Measurements from ENCODE around the gene ATP11B.
A peak's percentile ranks its signal among the peaks of the same experiment; 100 is the strongest.

Gene ATP11B

GRCh38 chr3:182792901-182793662, at the start of gene ATP11B:
ATP11B (plus strand) TSS chr3:182793504; CDS start chr3:182793760, 256 bp downstream.
- DNase-seq, result peak; percentile 80

- no peak for DNase-seq
Measured at GRCh38 chr3:182746959-182747358, 46.3 kb upstream of the ATP11B start.

DNA sequence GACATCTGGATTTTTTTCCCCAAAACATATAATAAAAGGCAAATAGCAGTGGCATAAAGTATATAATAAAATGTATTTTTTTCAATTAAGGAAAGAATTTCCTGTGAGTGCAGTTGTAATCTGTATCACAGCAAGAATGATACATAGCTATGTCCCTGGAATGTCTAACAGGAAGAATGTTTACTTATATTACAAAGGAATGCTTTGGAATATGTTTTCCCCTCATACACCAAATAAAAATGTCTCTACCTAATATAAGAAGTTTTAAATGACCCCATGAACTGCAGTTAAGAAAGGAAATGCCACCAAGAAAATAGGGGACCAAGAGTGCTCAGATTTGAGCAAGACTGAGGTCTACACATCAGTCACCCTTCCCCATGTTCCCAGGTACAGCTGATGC, 38.0 kb upstream of the ATP11B start:
- DNase-seq, result no peak

DNA sequence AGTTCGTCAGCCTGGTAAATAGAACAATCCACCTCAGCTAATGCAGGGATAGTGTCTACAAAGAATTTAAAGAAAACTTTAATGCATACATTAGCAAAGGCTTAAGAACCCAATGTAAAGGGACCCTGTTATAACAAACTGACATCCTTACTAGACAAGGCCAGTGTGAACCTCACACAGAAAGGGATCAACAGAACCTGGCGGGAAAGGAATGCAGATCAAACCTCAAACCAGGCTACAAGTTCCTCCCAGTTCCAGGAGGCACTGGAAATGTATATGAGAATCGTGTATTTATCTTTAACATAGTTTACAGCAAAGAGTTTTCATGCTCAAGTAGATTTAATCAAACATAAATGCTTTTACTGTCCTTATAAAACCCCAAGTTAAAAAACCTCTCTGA, 37.6 kb upstream of the ATP11B start:
- DNase-seq, result no peak

DNA sequence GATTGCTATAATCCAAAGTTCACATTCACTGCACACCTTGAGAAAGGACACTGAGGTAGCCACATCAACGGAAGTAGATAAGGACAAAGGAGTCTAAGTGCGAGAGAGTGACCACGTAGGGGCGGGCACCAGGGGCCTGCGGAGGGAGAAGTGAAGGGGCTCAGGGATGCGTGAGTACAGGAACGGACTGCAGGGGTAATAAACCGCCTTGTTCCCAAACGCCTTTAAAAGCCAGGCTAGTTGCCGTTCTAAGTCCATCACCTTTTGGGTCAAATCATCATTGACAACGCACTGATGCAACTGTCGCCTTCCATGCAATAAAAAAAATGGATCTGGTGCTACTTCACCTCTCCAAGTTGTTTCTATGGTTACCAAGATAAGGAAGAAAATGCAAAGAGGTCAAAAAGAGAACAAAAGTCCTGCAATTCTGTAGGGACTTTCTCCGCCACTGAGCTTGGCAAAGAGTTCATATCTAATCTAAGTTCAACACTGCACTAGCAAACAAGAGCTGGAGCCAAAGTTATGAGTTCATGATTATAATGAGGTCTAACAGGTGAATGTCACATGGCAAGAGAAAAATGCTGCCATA, 32.6 kb upstream of the ATP11B start:
- peak; percentile 77 for DNase-seq

- no peak for DNase-seq
Measured at GRCh38 chr3:182763896-182764295, 29.4 kb upstream of the ATP11B start.

DNA sequence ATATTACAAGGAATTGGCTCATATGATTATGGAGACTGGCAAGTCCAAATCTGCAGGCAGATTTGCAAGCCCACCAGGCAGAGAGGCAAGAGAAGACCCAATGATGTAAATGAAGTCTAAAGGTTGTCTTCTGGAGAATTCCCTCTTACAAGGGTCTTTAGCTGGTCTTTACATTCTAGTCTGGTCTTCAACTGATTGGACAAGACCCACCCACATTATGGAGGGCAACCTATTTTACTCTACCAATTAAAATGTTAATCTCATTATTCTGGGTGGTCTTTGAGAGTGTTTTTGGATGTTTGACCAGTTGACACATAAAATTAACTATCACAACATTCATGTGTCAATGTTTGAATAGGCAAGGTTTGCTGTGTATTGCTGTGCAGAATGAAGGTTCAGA, 28.0 kb upstream of the ATP11B start:
- no peak for DNase-seq

GRCh38 chr3:182766099-182766498, 27.2 kb upstream of the ATP11B start:
- peak; percentile 68 for DNase-seq

GRCh38 chr3:182768413-182768812, 24.9 kb upstream of the ATP11B start:
- no peak for DNase-seq

DNA sequence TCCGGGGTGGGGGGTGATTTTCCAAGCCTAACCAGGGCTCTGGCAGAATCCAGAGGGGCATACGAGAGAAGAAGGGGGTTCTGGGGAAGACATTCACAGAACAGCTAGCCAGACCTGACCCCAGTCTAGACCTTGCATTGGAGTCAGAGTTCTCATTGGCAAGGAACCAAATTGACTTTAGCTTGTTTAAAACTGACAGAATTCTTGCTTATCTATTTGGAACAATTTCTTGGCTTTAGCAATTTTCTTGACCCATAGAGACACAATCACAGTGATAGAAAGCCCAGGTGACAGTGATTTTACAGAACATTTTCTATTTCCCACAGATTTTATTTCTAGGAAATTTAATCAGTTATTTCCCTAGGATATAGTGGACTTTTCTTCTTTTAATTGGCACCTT, 23.6 kb upstream of the ATP11B start:
- no peak for DNase-seq

- no peak for DNase-seq
Measured at GRCh38 chr3:182782149-182782548, 11.2 kb upstream of the ATP11B start.

DNA sequence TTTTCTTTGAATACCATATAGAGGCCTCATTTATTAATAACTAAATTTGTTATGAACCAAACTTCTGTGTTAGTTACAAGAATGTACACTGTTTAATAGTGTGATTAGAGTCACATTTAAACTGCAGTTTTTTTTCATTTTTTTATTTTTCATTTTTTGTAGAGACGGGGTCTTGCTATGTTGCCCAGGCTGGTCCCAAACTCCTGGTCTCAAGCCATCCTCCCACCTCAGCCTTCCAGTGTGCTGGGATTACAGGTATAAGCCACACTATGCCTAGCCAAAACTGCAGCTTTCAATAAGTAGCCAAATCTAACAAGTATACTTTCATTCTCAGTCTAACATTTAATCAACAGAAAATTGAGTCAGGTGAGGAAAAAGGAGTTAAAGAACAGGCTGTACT, 10.2 kb upstream of the ATP11B start:
- no peak for DNase-seq

GRCh38 chr3:182784542-182784941, 8.8 kb upstream of the ATP11B start:
- DNase-seq, result peak; percentile 93

- DNase-seq, result no peak
Measured at GRCh38 chr3:182785142-182785541, 8.2 kb upstream of the ATP11B start.

GRCh38 chr3:182785756-182786155, 7.5 kb upstream of the ATP11B start:
- no peak for DNase-seq

- no peak for DNase-seq
Measured at GRCh38 chr3:182786564-182787196, 6.6 kb upstream of the ATP11B start.

DNA sequence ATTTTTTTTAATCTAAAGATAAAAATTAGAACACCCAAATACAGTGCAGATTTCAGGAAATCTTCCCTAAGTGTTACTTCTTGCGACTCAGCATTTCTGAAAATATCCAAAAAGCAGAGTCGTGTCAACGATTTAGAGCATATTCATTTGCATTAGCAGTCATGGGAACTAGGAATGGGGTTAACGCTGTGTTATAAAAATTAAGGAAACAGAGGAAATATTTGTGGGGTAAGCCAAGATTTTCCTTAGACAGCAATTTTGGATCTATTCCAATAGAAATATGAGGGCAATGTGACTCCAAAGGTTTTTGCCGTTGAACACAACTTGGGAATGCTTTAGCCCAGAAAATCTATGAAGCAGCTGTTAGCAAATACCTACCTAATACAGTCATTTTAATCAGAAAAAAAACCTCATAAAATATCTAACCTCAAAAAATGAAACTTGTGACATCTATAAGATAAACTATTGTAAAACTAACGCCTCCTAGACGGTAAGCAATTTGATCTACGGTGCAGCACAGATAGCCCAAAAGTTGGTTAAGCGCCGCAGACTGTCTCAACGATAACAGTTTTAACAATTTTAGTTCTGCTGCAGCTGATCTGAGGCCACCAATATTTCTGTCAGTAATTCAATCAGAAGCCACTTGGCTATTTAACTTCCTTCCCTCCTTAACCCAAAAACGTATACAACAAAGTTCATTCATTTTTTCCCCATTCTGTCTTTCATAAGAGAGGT, 5.8 kb upstream of the ATP11B start:
- peak; percentile 89 for DNase-seq

- no peak for DNase-seq
Measured at GRCh38 chr3:182789371-182789770, 3.9 kb upstream of the ATP11B start.

DNA sequence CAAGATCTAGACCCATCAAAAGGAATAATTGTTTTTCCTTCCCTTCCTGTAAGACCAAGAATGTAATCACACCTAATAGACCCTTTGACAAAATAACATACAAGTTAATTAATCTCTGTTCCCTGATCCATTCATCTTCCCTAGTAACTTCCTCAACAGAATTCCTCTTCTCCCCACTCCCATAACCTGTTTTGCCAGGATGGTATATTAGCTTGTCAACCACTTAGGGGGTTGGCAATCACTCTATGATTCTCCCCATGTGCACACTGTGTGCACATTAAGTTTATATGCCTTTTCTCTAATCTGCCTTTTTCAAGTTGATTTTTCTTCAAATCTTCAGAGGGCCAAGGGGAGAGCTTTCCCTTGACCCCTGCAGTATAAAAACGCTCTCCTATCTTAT, 2.7 kb upstream of the ATP11B start:
- DNase-seq, result no peak

DNA sequence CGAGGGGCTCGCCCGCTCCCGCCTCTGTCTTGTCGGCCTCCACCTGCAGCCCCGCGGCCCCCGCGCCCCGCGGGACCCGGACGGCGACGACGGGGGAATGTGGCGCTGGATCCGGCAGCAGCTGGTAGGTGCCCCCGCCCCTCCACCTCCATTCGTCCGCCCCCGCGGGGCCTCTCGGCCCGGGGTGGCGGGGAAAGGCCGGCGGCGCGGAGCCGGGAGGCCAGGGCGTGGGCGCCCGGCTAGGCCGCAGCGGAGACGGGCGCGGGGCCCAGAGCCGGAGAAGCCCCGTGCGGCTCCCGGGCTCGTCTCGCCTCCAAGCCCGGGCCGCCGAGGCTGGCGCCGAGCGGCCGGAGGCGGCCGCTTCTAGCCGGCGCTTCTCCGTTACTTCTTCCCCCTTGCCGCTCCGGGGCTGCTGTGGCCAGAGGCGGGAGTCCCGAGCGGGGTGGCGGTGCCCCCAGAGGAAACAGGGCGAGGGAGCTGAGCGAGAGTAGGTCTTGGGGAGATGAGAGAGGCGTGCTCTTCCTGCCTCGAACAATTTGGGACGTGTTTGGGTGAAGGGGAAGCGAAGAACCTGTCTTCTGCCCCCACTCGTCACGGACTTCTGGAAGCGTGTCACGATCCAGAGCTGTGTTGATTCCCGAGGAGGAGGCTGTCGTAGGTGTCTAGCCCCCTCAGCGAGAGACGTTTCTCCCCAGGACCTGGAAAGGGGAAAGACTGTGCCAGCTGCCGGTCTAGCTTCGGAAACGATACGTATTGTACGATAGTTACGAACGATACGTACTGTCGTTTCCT, 555 bp downstream of the ATP11B start:
- DNase-seq, result peak; percentile 64

DNA sequence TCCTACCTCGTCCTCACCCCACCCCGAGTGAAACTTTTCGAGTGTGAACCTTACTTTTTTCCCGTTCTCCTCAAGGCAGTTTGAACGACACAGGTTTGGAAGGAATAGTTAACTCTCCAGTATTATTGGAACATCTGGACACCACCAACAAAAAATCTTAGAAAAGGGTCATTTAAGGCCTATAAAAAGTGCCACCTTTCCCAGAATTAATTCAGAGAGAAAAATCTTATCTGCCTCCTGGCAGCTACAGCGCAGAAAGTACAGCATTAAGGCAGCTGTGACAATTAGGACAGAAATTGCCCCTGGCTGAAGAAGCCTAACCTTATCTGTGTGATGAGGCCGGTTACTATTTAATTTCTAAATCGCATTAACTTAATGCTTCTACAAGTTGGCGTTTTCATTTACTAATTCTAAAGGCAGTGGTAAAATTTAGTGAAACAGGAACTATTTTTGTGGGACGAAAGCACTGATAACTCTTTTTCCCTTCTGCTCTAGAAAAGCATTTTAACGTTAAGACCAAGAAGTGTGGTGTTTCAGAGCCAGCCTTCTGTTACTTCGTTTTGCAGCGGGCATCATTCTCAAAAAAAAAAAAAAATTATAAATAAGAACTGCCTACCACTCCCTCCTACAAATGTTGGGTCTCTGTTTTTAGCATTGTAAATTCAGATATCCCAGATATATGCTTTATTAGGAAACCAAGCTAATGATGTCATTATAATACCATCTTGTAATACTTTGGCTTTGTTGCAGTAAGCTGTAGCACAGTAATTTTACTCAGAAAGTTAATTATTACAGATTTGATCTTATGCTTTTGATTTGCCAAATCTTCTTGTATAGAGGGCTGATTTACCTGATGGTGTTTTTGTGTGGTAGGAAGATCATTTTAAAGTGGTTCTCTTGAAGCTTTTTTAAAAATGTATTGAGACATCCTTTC, 1.4 kb downstream of the ATP11B start:
- peak; percentile 76 for DNase-seq

- peak; percentile 60 for DNase-seq
Measured at GRCh38 chr3:182795389-182795782, 2.1 kb downstream of the ATP11B start.

Data from hematopoietic multipotent progenitor cell treated with erythropoietin and hydrocortisone succinate and interleukin-3 and kit ligand, for 8 days (in vitro differentiated cells).